DND-41 (cell line): Measurements from ENCODE around the gene CPT1A.

Experiments used
- CTCF ChIP-seq: IDR thresholded peaks from 2 replicates; pipeline ENCODE4 v1.5.1; 2012; ENCODE audit warnings: borderline replicate concordance, low read length, moderate library complexity, mild to moderate bottlenecking; ENCODE audit not compliant: poor library complexity, severe bottlenecking; ENCODE audit errors: extremely low read depth
- EZH2 ChIP-seq: IDR thresholded peaks from 3 replicates; pipeline ENCODE4 v1.6.1; 2012; ENCODE audit warnings: borderline replicate concordance, low read depth, mild to moderate bottlenecking, moderate library complexity, low read length, inconsistent platforms; ENCODE audit not compliant: severe bottlenecking

GRCh38 chr11:68773521-68774193 is 68.1 kb downstream of the CPT1A start:
- TF ChIP-seq CTCF (no peak), EZH2 (no peak)
